HG02798 (cell line): ENCODE data around the gene EPHA1.

Experiments
- ATAC-seq: cut with Tn5 transposase; IDR thresholded peaks from one replicate; pipeline ENCODE4 v1.9.1; 2021; ENCODE audit warnings: mild to moderate bottlenecking; ENCODE audit not compliant: unreplicated experiment, poor library complexity

Gene EPHA1

GRCh38 chr7:143390773-143391317 is 17.8 kb downstream of the EPHA1 start:
- ATAC-seq = no peak

- no peak for ATAC-seq
Measured at GRCh38 chr7:143390104-143390772, 18.4 kb downstream of the EPHA1 start.

GRCh38 chr7:143389316-143390103 is 19.1 kb downstream of the EPHA1 start:
- no peak for ATAC-seq

GRCh38 chr7:143388491-143389101 is 20.1 kb downstream of the EPHA1 start:
- no peak for ATAC-seq

GRCh38 chr7:143388051-143388450 is 20.6 kb downstream of the EPHA1 start:
- ATAC-seq = no peak

- no peak for ATAC-seq
Measured at GRCh38 chr7:143387156-143387975, 21.3 kb downstream of the EPHA1 start.

GRCh38 chr7:143385891-143386781 is 22.5 kb downstream of the EPHA1 start:
- ATAC-seq = peak; percentile 36

GRCh38 chr7:143384661-143385631 is 23.7 kb downstream of the EPHA1 start:
- no peak for ATAC-seq

- ATAC-seq = no peak
Measured at GRCh38 chr7:143384148-143384547, 24.5 kb downstream of the EPHA1 start.

- ATAC-seq = no peak
Measured at GRCh38 chr7:143383642-143383957, 25.1 kb downstream of the EPHA1 start.

- ATAC-seq = no peak
Measured at GRCh38 chr7:143382791-143383641, 25.6 kb downstream of the EPHA1 start.

GRCh38 chr7:143382126-143382790 is 26.4 kb downstream of the EPHA1 start:
- ATAC-seq = no peak

- ATAC-seq = peak; percentile 15
Measured at GRCh38 chr7:143381427-143382125, 27.1 kb downstream of the EPHA1 start.

GRCh38 chr7:143380646-143381426 is 27.8 kb downstream of the EPHA1 start, which contains the start of gene ZYX:
ZYX (plus strand) TSS chr7:143381345; CDS start chr7:143381572, 227 bp downstream.
- peak; percentile 83 for ATAC-seq

- ATAC-seq = peak; percentile 58
Measured at GRCh38 chr7:143380260-143380645, 28.4 kb downstream of the EPHA1 start.
